IMR-90 (cell line): ENCODE data around the gene CETN2. TPM values are rescaled to one million over a fixed set of nuclear protein-coding genes. Genes with fewer than 3 reads are reported as not detected.

Experiments
- ATAC-seq: fragments of 200-7000 bp; cut with Tn5 transposase; 2 replicates; pipeline ENCODE4 v1.9.1; 2020; ENCODE audit warnings: low read depth, mild to moderate bottlenecking, moderate library complexity
- BruUV-seq: library from RNA; stranded (reverse); fragments of 400-500 nt; replicated peaks from 2 replicates; lab custom pipeline; 2021; lab: Mats Ljungman, UMichigan
- CTCF ChIA-PET: fragments of 300-600 bp; formaldehyde crosslinking; extraction: SDS; loops from one replicate; lab custom pipeline; 2021; ENCODE audit warnings: antibody characterized with exemption; lab: Yijun Ruan, JAX
- POLR2A ChIA-PET: fragments of 300-600 bp; sonication (Branson Sonifier 250); formaldehyde crosslinking; loops from one replicate; lab custom pipeline; 2022; ENCODE audit warnings: antibody characterized with exemption; ENCODE audit not compliant: unreplicated experiment; lab: Charles Lee
- DNase-seq: peaks from one replicate; pipeline ENCODE4 v3.0.0; 2013
- H2AFZ ChIP-seq: replicated peaks from 2 replicates; pipeline ENCODE3; 2013; ENCODE audit warnings: low read length, mild to moderate bottlenecking; ENCODE audit not compliant: poor library complexity
- H2AK5ac ChIP-seq: 2 replicates; pipeline ENCODE4 v1.6.1; 2013; ENCODE audit warnings: low read depth, low read length, inconsistent platforms
- H2AK9ac ChIP-seq: replicated peaks from 2 replicates; pipeline ENCODE3; 2013; ENCODE audit warnings: mild to moderate bottlenecking, low read depth, low read length, moderate library complexity; ENCODE audit not compliant: poor library complexity
- H2BK120ac ChIP-seq: 2 replicates; pipeline ENCODE4 v1.6.1; 2013; ENCODE audit warnings: low read depth, low read length, inconsistent platforms
- H2BK15ac ChIP-seq: 3 replicates; pipeline ENCODE4 v1.6.1; 2013; ENCODE audit warnings: low read depth, low read length, inconsistent platforms
- H2BK20ac ChIP-seq: 2 replicates; pipeline ENCODE4 v1.6.1; 2013; ENCODE audit warnings: low read depth, mild to moderate bottlenecking, inconsistent platforms, low read length, moderate library complexity
- H2BK5ac ChIP-seq: 2 replicates; pipeline ENCODE4 v1.6.1; 2013; ENCODE audit warnings: mild to moderate bottlenecking, low read depth, low read length, inconsistent platforms; ENCODE audit not compliant: poor library complexity, severe bottlenecking
- H3K14ac ChIP-seq: replicated peaks from 2 replicates; pipeline ENCODE4 v1.6.1; 2013; ENCODE audit warnings: low read depth, low read length, inconsistent platforms
- H3K18ac ChIP-seq: 2 replicates; pipeline ENCODE4 v1.6.1; 2013; ENCODE audit warnings: low read depth, low read length, control low read depth
- H3K23ac ChIP-seq: 2 replicates; pipeline ENCODE4 v1.6.1; 2013; ENCODE audit warnings: low read depth, low read length, inconsistent platforms
- H3K27ac ChIP-seq: 2 replicates; pipeline ENCODE4 v1.5.1; 2013; ENCODE audit warnings: mild to moderate bottlenecking, control low read depth, low read length; ENCODE audit not compliant: insufficient read depth
- H3K27me3 ChIP-seq: 2 replicates; pipeline ENCODE4 v1.6.1; 2013; ENCODE audit warnings: low read length; ENCODE audit not compliant: control insufficient read depth, insufficient read depth
- H3K36me3 ChIP-seq: 2 replicates; pipeline ENCODE4 v1.6.1; 2013; ENCODE audit warnings: low read length, mixed read lengths; ENCODE audit not compliant: control insufficient read depth, insufficient read depth
- H3K4ac ChIP-seq: 2 replicates; pipeline ENCODE4 v1.6.1; 2013; ENCODE audit warnings: low read depth, low read length, inconsistent platforms
- H3K4me1 ChIP-seq: 2 replicates; pipeline ENCODE4 v1.6.1; 2013; ENCODE audit warnings: low read length, mixed read lengths; ENCODE audit not compliant: control insufficient read depth, insufficient read depth
- H3K4me2 ChIP-seq: 2 replicates; pipeline ENCODE4 v1.6.1; 2013; ENCODE audit warnings: low read depth, mild to moderate bottlenecking, control low read depth, low read length, moderate library complexity
- H3K4me3 ChIP-seq: 2 replicates; pipeline ENCODE4 v1.5.1; 2013; ENCODE audit warnings: low read depth, mild to moderate bottlenecking, control low read depth, low read length, moderate library complexity; ENCODE audit not compliant: insufficient read depth
- H3K56ac ChIP-seq: 2 replicates; pipeline ENCODE4 v1.6.1; 2013; ENCODE audit warnings: low read length, inconsistent platforms; ENCODE audit not compliant: insufficient read depth; ENCODE audit errors: extremely low read depth
- H3K79me1 ChIP-seq, 2 experiments: 2 replicates each; pipeline ENCODE4 v1.6.1; 2013; ENCODE audit warnings: low read length in 2 of 2, inconsistent platforms in 1 of 2, low read depth in 1 of 2
- H3K9ac ChIP-seq: 2 replicates; pipeline ENCODE4 v1.6.1; 2013; ENCODE audit warnings: low read depth, low read length, control low read depth
- H3K9me1 ChIP-seq: 2 replicates; pipeline ENCODE4 v1.6.1; 2013; ENCODE audit warnings: low read length, inconsistent platforms; ENCODE audit not compliant: insufficient read depth
- H3K9me3 ChIP-seq: 2 replicates; pipeline ENCODE4 v1.6.1; 2013; ENCODE audit warnings: low read length; ENCODE audit not compliant: control insufficient read depth, insufficient read depth
- H4K20me1 ChIP-seq: 2 replicates; pipeline ENCODE4 v1.6.1; 2013; ENCODE audit warnings: low read length, inconsistent platforms; ENCODE audit not compliant: insufficient read depth
- H4K5ac ChIP-seq: 2 replicates; pipeline ENCODE4 v1.6.1; 2013; ENCODE audit warnings: mild to moderate bottlenecking, low read depth, low read length, control low read depth
- H4K8ac ChIP-seq, 2 experiments: 2 replicates each; pipeline ENCODE4 v1.6.1; 2013; ENCODE audit warnings: low read depth in 2 of 2, low read length in 2 of 2, control low read depth in 1 of 2, inconsistent platforms in 1 of 2
- H4K91ac ChIP-seq: 2 replicates; pipeline ENCODE4 v1.6.1; 2013; ENCODE audit warnings: low read depth, low read length, inconsistent platforms; ENCODE audit not compliant: insufficient read depth
- BHLHE40 ChIP-seq: fragments of 150-350 bp; IDR thresholded peaks from 2 replicates; pipeline ENCODE4 v1.6.1; 2016; ENCODE audit warnings: mild to moderate bottlenecking, low read depth, low read length
- CEBPB ChIP-seq: IDR thresholded peaks from 2 replicates; pipeline ENCODE4 v1.6.1; 2012; ENCODE audit warnings: low read depth, low read length, improper control_type of control experiment
- CHD1 ChIP-seq: IDR thresholded peaks from 2 replicates; pipeline ENCODE4 v1.6.1; 2012; ENCODE audit warnings: low read depth, low read length, improper control_type of control experiment
- CTCF ChIP-seq: conservative IDR thresholded peaks from 2 replicates; pipeline ENCODE4 v1.5.1; 2012; ENCODE audit warnings: mild to moderate bottlenecking, low read depth, low read length, improper control_type of control experiment
- MAFK ChIP-seq: IDR thresholded peaks from 2 replicates; pipeline ENCODE4 v1.6.1; 2012; ENCODE audit warnings: low read depth, low read length, improper control_type of control experiment
- MAZ ChIP-seq: IDR thresholded peaks from 2 replicates; pipeline ENCODE4 v1.6.1; 2012; ENCODE audit warnings: low read depth, mild to moderate bottlenecking, low read length, improper control_type of control experiment, moderate library complexity, borderline replicate concordance
- NFE2L2 ChIP-seq: fragments of 150-350 bp; IDR thresholded peaks from 2 replicates; pipeline ENCODE4 v1.6.1; 2016; ENCODE audit warnings: low read depth, mild to moderate bottlenecking, low read length
- POLR2A ChIP-seq: IDR thresholded peaks from 2 replicates; pipeline ENCODE4 v1.6.1; 2012; ENCODE audit warnings: mild to moderate bottlenecking, low read depth, low read length
- RAD21 ChIP-seq: IDR thresholded peaks from 2 replicates; pipeline ENCODE4 v1.6.1; 2012; ENCODE audit warnings: low read length, improper control_type of control experiment
- RCOR1 ChIP-seq: IDR thresholded peaks from 2 replicates; pipeline ENCODE4 v1.6.1; 2012; ENCODE audit warnings: mild to moderate bottlenecking, low read length, improper control_type of control experiment; ENCODE audit not compliant: insufficient replicate concordance
- RFX5 ChIP-seq: IDR thresholded peaks from 2 replicates; pipeline ENCODE4 v1.8.0; 2012; ENCODE audit warnings: low read depth, mild to moderate bottlenecking, low read length, moderate library complexity
- SMC3 ChIP-seq: fragments of 150-350 bp; IDR thresholded peaks from 2 replicates; pipeline ENCODE4 v1.6.1; 2016; ENCODE audit warnings: low read depth, mild to moderate bottlenecking, antibody characterized with exemption, low read length, moderate library complexity
- WGBS, 2 experiments: methylation state at CpG; one replicate each; pipeline versions ENCODE4 v1.1.5 to v1.1.7; 2013; ENCODE audit warnings: missing lambda C conversion rate in 2 of 2; ENCODE audit not compliant: insufficient read length in 1 of 2; ENCODE audit errors: extremely low coverage in 2 of 2; 5-methylcytosine and 5-hydroxymethylcytosine counted together
- dilution Hi-C: fragments of 300-500 bp; cut with HindIII; formaldehyde crosslinking; loops from one replicate; pipeline ENCODE4 v1.14.3; 2018; ENCODE audit warnings: low sequenced_read_pairs; ENCODE audit not compliant: unreplicated experiment
- in situ Hi-C: fragments of 300-500 bp; cut with MboI; formaldehyde crosslinking; loops from 3 replicates; pipeline ENCODE4 v1.14.3; 2019; ENCODE audit warnings: low sequenced_read_pairs, inconsistent platforms, mixed read lengths
- intact Hi-C: fragments of 100-400 bp; cut with micrococcal nuclease; formaldehyde crosslinking; loops from 2 replicates; pipeline ENCODE4 v1.10.0; 2022
- polyA plus RNA-seq, 3 experiments: library from polyadenylated mRNA; depleted of rRNA; stranded (reverse); fragments of >200 nt; gene quantifications; 2 replicates each; pipeline ENCODE4 v1.2.3, GENCODE V29; 2012; ENCODE audit warnings: low replicate concordance in 1 of 3
- total RNA-seq: library from RNA; depleted of rRNA; stranded (reverse); fragments of >200 nt; gene quantifications from 2 replicates; pipeline ENCODE4 v1.2.3, GENCODE V29; 2012
- TF ChIP-seq, protein P1 (sequence below): fragments of 150-350 bp; IDR thresholded peaks from 2 replicates; pipeline ENCODE4 v1.6.1; 2016; ENCODE audit warnings: low read depth, mild to moderate bottlenecking, low read length, moderate library complexity, borderline replicate concordance

The CETN2 gene
- total and polyA plus RNA-seq, 2 of the 4 experiments (the other 2 are of a cell fraction): 15.8 to 34.0 TPM

DNA sequence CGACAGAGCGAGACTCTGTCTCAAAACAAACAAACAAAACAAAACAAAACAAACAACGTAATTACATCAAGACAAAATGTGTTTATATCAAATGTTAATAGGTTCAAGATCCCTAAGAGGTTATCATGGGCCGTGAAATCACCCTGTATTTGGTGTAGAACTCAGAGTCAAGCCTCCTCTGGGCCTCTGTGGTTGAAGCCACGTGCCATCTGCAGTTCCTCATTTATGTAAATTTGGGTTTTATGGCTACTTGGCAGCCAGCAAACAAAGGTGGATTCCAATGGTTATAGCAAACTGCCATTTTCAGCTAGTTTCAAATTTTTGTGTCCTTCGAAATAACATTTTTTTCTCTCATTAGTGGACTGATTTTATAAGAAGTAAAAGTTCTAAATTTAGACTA, 16.7 kb upstream of the CETN2 start:
- no peak for DNase-seq
- Histone ChIP-seq H2AK5ac (no peak overlapping the region), H2BK15ac (no peak overlapping the region), H3K23ac (no peak overlapping the region), H3K4me3 (no peak overlapping the region), H3K18ac (no peak overlapping the region), H2AK9ac (no peak overlapping the region), H2BK5ac (no peak overlapping the region), H2BK20ac (no peak overlapping the region), H3K4me2 (no peak overlapping the region), H3K4me1 (no peaks in the 10 kb centered on the region), H4K5ac (no peak overlapping the region), H3K56ac (no peak overlapping the region), H3K27me3 (no peaks in the 10 kb centered on the region), H3K9ac (no peak overlapping the region), H3K9me1 (no peaks in the 10 kb centered on the region), H3K27ac (no peak overlapping the region), H2BK120ac (no peak overlapping the region), H4K8ac (no peak overlapping the region), H3K9me3 (no peaks in the 10 kb centered on the region), H3K79me1 (peaks cover 11 to 15% of the 10 kb centered on the region in 2 experiments; a peak in 2 of 4 replicates), H4K20me1 (no peaks in the 10 kb centered on the region), H4K91ac (no peak overlapping the region), H3K14ac (no peak overlapping the region), H3K4ac (no peak overlapping the region), H2AFZ (no peak overlapping the region), H3K36me3 (peaks cover 8% of the 10 kb centered on the region)
- WGBS, 2 experiments: no CpG with 5 or more reads among the region's 6 CpGs
- CTCF ChIA-PET: no interaction called here
- POLR2A ChIA-PET: no interaction called here
- in situ Hi-C loops (no loop called here), dilution Hi-C loops (no loop called here), intact Hi-C loops (no loop called here)
- no TSS peak for BruUV-seq
- TF ChIP-seq RAD21: no peak
- TF ChIP-seq CHD1: no peak
- TF ChIP-seq BHLHE40: no peak
- TF ChIP-seq POLR2A: no peak
- no peak for TF ChIP-seq RFX5
- TF ChIP-seq CTCF: no peak
- no peak for TF ChIP-seq RCOR1
- TF ChIP-seq, protein P1, sequence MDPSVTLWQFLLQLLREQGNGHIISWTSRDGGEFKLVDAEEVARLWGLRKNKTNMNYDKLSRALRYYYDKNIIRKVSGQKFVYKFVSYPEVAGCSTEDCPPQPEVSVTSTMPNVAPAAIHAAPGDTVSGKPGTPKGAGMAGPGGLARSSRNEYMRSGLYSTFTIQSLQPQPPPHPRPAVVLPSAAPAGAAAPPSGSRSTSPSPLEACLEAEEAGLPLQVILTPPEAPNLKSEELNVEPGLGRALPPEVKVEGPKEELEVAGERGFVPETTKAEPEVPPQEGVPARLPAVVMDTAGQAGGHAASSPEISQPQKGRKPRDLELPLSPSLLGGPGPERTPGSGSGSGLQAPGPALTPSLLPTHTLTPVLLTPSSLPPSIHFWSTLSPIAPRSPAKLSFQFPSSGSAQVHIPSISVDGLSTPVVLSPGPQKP: no peak
- TF ChIP-seq MAFK: no peak
- TF ChIP-seq MAZ: no peak
- TF ChIP-seq NFE2L2: no peak
- TF ChIP-seq CEBPB: no peak
- no peak for TF ChIP-seq SMC3
- no peak for ATAC-seq
